SK-N-SH (cell line): ENCODE measurements around the gene ABCA3. TPM values are rescaled to one million over a fixed set of nuclear protein-coding genes. Genes with fewer than 3 reads are reported as not detected.

Experiments used
- CTCF ChIA-PET: fragments of 300-600, 350-600 bp; formaldehyde crosslinking; extraction: SDS; loops from one replicate; lab custom pipeline; 2021; lab: Yijun Ruan, JAX
- POLR2A ChIA-PET: fragments of 350-600 bp; sonication (Branson Sonifier 250); formaldehyde crosslinking; extraction: SDS; loops from one replicate; lab custom pipeline; 2020; ENCODE audit warnings: antibody characterized with exemption, inconsistent platforms; lab: Yijun Ruan, JAX
- DNase-seq: peaks from one replicate; pipeline ENCODE4 v3.0.0; 2012
- H2AFZ ChIP-seq: fragments of 200-600 bp; sonication (generic); 2 replicates; pipeline ENCODE4 v1.8.1; 2016; ENCODE audit warnings: antibody characterized with exemption, mild to moderate bottlenecking, low read depth
- H3F3A ChIP-seq: fragments of 200-600 bp; sonication (generic); replicated peaks from 2 replicates; pipeline ENCODE3; 2016; ENCODE audit warnings: antibody characterized with exemption, mild to moderate bottlenecking; ENCODE audit not compliant: insufficient read depth
- H3K27ac ChIP-seq, 2 experiments: fragments of 200-500 bp in 1 of 2; fragments of 200-600 bp in 1 of 2; sonication (Bioruptor generic) in 1 of 2; sonication (generic), shearing (Covaris generic) in 1 of 2; 2 replicates each; pipeline versions ENCODE4 v1.5.1 to v1.6.1; 2014 to 2016; ENCODE audit warnings: low read depth in 2 of 2, inconsistent platforms in 1 of 2, low read length in 1 of 2, mild to moderate bottlenecking in 1 of 2, mixed read lengths in 1 of 2
- H3K27me3 ChIP-seq: fragments of 200-600 bp; sonication (generic), shearing (Covaris generic); 2 replicates; pipeline ENCODE4 v1.6.1; 2016; ENCODE audit warnings: mixed run types; ENCODE audit not compliant: insufficient read depth
- H3K36me3 ChIP-seq, 2 experiments: fragments of 200-500 bp in 1 of 2; fragments of 200-600 bp in 1 of 2; sonication (Bioruptor generic) in 1 of 2; sonication (generic) in 1 of 2; replicated peaks in 1 of 2; 2 replicates each; pipeline versions ENCODE3 to v1.5.1; 2014 to 2016; ENCODE audit warnings: low read length in 1 of 2, mild to moderate bottlenecking in 1 of 2; ENCODE audit not compliant: insufficient read depth in 2 of 2, control insufficient read depth in 1 of 2
- H3K4me1 ChIP-seq, 2 experiments: fragments of 200-500 bp in 1 of 2; fragments of 200-600 bp in 1 of 2; sonication (Bioruptor generic) in 1 of 2; sonication (generic), shearing (Covaris generic) in 1 of 2; 2 replicates each; pipeline versions ENCODE4 v1.5.1 to v1.6.1; 2014 to 2016; ENCODE audit warnings: low read depth in 1 of 2, low read length in 1 of 2, mixed run types in 1 of 2; ENCODE audit not compliant: insufficient read depth in 2 of 2, control insufficient read depth in 1 of 2
- H3K4me2 ChIP-seq: fragments of 200-600 bp; sonication (generic), shearing (Covaris generic); 2 replicates; pipeline ENCODE4 v1.6.1; 2017; ENCODE audit warnings: mixed run types
- H3K4me3 ChIP-seq, 2 experiments: fragments of 200-500 bp in 1 of 2; fragments of 200-600 bp in 1 of 2; sonication (Bioruptor generic) in 1 of 2; sonication (generic), shearing (Covaris generic) in 1 of 2; 2 replicates each; pipeline versions ENCODE4 v1.5.1 to v1.8.1; 2014 to 2016; ENCODE audit warnings: low read depth in 2 of 2, inconsistent platforms in 1 of 2, low read length in 1 of 2, mild to moderate bottlenecking in 1 of 2, mixed read lengths in 1 of 2, moderate library complexity in 1 of 2
- H3K79me2 ChIP-seq: fragments of 200-600 bp; sonication (generic); 2 replicates; pipeline ENCODE4 v1.8.1; 2017; ENCODE audit warnings: mild to moderate bottlenecking; ENCODE audit not compliant: insufficient read depth
- H3K9ac ChIP-seq: fragments of 200-600 bp; sonication (generic); 2 replicates; pipeline ENCODE4 v1.6.1; 2017; ENCODE audit warnings: mixed run types
- H3K9me2 ChIP-seq: fragments of 200-600 bp; sonication (generic); 2 replicates; pipeline ENCODE4 v1.6.1; 2017; ENCODE audit warnings: mixed run types
- H3K9me3 ChIP-seq: fragments of 200-600 bp; sonication (generic); 2 replicates; pipeline ENCODE4 v1.6.1; 2017; ENCODE audit warnings: mixed run types, mild to moderate bottlenecking, moderate library complexity
- H4K20me1 ChIP-seq: fragments of 200-600 bp; sonication (generic); 2 replicates; pipeline ENCODE4 v1.6.1; 2017; ENCODE audit warnings: mild to moderate bottlenecking, mixed run types; ENCODE audit not compliant: insufficient read depth
- CTCF ChIP-seq: fragments of 200-600 bp; sonication (generic); IDR thresholded peaks from 2 replicates; pipeline ENCODE4 v1.6.1; 2017; ENCODE audit warnings: antibody characterized with exemption, mild to moderate bottlenecking, moderate library complexity
- ELF1 ChIP-seq: IDR thresholded peaks from 2 replicates; pipeline ENCODE4 v1.4.0; 2012
- EZH2phosphoT487 ChIP-seq: fragments of 200-600 bp; sonication (generic); IDR thresholded peaks from 2 replicates; pipeline ENCODE4 v1.6.1; 2017; ENCODE audit warnings: low read depth, mixed run types, mild to moderate bottlenecking, antibody characterized with exemption, moderate library complexity, borderline replicate concordance
- FOSL2 ChIP-seq: IDR thresholded peaks from 2 replicates; pipeline ENCODE4 v1.4.0; 2012; ENCODE audit warnings: low read depth, mild to moderate bottlenecking, moderate library complexity, borderline replicate concordance
- FOXJ3 ChIP-seq: sonication (generic); formaldehyde crosslinking; IDR thresholded peaks from 2 replicates; pipeline ENCODE4 v1.5.1; 2020; ENCODE audit warnings: mild to moderate bottlenecking, missing genetic modification reagents
- GABPA ChIP-seq: IDR thresholded peaks from 2 replicates; pipeline ENCODE4 v1.4.0; 2012; ENCODE audit warnings: low read depth, mild to moderate bottlenecking
- GATA2 ChIP-seq: sonication (generic); formaldehyde crosslinking; IDR thresholded peaks from 2 replicates; pipeline ENCODE4 v1.5.0; 2020; ENCODE audit warnings: mild to moderate bottlenecking, missing genetic modification reagents
- IRF3 ChIP-seq: fragments of 150-350 bp; IDR thresholded peaks from 2 replicates; pipeline ENCODE4 v1.6.1; 2016; ENCODE audit warnings: mild to moderate bottlenecking, low read depth, low read length
- JUND ChIP-seq: IDR thresholded peaks from 2 replicates; pipeline ENCODE4 v1.4.0; 2012
- NFIC ChIP-seq: IDR thresholded peaks from 2 replicates; pipeline ENCODE4 v1.4.0; 2012; ENCODE audit warnings: borderline replicate concordance
- PBX3 ChIP-seq: IDR thresholded peaks from 2 replicates; pipeline ENCODE4; 2012
- RXRA ChIP-seq: IDR thresholded peaks from 2 replicates; pipeline ENCODE4 v1.4.0; 2012; ENCODE audit warnings: low read depth, mild to moderate bottlenecking, borderline replicate concordance
- TAF1 ChIP-seq: IDR thresholded peaks from 2 replicates; pipeline ENCODE4 v1.6.1; 2012; ENCODE audit warnings: low read depth, mild to moderate bottlenecking, low read length, moderate library complexity, borderline replicate concordance
- TCF12 ChIP-seq: IDR thresholded peaks from 2 replicates; pipeline ENCODE4 v1.4.0; 2012
- TEAD4 ChIP-seq: IDR thresholded peaks from 2 replicates; pipeline ENCODE4 v1.4.0; 2012; ENCODE audit warnings: mild to moderate bottlenecking, borderline replicate concordance; ENCODE audit not compliant: insufficient read depth
- USF2 ChIP-seq: fragments of 150-350 bp; IDR thresholded peaks from 2 replicates; pipeline ENCODE4 v1.6.1; 2017; ENCODE audit warnings: antibody characterized with exemption, low read length, low read depth, borderline replicate concordance
- YY1 ChIP-seq: IDR thresholded peaks from 2 replicates; pipeline ENCODE4 v1.4.0; 2012; ENCODE audit warnings: low read depth, mild to moderate bottlenecking
- WGBS: methylation state at CpG from one replicate; pipeline ENCODE4 v1.1.6; 2017; ENCODE audit warnings: low lambda C conversion rate; 5-methylcytosine and 5-hydroxymethylcytosine counted together
- polyA plus RNA-seq, 3 experiments: library from polyadenylated mRNA; depleted of rRNA; stranded (reverse); fragments of >200 nt; gene quantifications; 2 replicates each; pipeline ENCODE4 v1.2.3, GENCODE V29; 2012

ABCA3 gene
- polyA plus RNA-seq, 1 of the 3 experiments (the other 2 are of a cell fraction), result 9.9 TPM

- no peak for TF ChIP-seq RXRA
- TF ChIP-seq CTCF, result no peak
- TF ChIP-seq GABPA, result no peak
- no peak for TF ChIP-seq GATA2 (CRISPR knock-in tag)
- TF ChIP-seq JUND, result no peak
- no peak for TF ChIP-seq TAF1
These were observed 41.9 kb downstream of the ABCA3 start (continued) for GRCh38 chr16:2298621-2299020.

GRCh38 chr16:2297506-2297860 lies 43.0 kb downstream of the ABCA3 start:
- Histone ChIP-seq H3K27me3 (no peaks in the 10 kb centered on the region), H3K4me3 (no peak overlapping the region), H3K4me1 (no peaks in the 10 kb centered on the region; a peak in 1 of 4 replicates), H3K4me2 (no peak overlapping the region), H3K9me2 (no peaks in the 10 kb centered on the region), H4K20me1 (no peaks in the 10 kb centered on the region), H3K36me3 (peaks cover 0 to 3% of the 10 kb centered on the region in 2 experiments), H3K79me2 (no peaks in the 10 kb centered on the region), H3K9ac (no peak overlapping the region), H3K9me3 (no peaks in the 10 kb centered on the region), H3F3A (no peaks in the 10 kb centered on the region), H3K27ac (no peak overlapping the region), H2AFZ (no peak overlapping the region)
- 95% methylated on average over 11 of the region's 22 CpGs for WGBS
- no peak for DNase-seq
- no peak for TF ChIP-seq EZH2phosphoT487
- TF ChIP-seq TAF1, result no peak
- no peak for TF ChIP-seq TEAD4
- no peak for TF ChIP-seq CTCF
- no peak for TF ChIP-seq ELF1
- TF ChIP-seq IRF3, result no peak
- no peak for TF ChIP-seq USF2
- TF ChIP-seq FOXJ3 (CRISPR knock-in tag), result no peak
- no peak for TF ChIP-seq FOSL2
- no peak for TF ChIP-seq YY1
- TF ChIP-seq TCF12, result no peak
- TF ChIP-seq NFIC, result no peak
- TF ChIP-seq PBX3, result no peak
- POLR2A ChIA-PET, result no interaction called here
- CTCF ChIA-PET, result interaction anchor here (0.7 to 1.4 kb wide), 6 partner anchors 11 to 133 kb away, joined by 3 to 5 read pairs (median 4); no protein-coding TSS in a partner anchor
